Neuronal stem cell (in vitro differentiated cells): Measurements from ENCODE around the gene EIF2S1.

Experiments used
- DNase-seq: peaks from one replicate; pipeline ENCODE4 v3.0.0-alpha.2; 2013; ENCODE audit warnings: low spot score
- H2AFZ ChIP-seq: one replicate; pipeline ENCODE4 v1.6.1; 2013; ENCODE audit warnings: mild to moderate bottlenecking, low read length, inconsistent platforms
- H2AK5ac ChIP-seq: 2 replicates; pipeline ENCODE4 v1.6.1; 2013; ENCODE audit warnings: low read depth, mild to moderate bottlenecking, inconsistent platforms, low read length, moderate library complexity, mixed read lengths
- H2BK120ac ChIP-seq: 2 replicates; pipeline ENCODE4 v1.6.1; 2013; ENCODE audit warnings: low read depth, mild to moderate bottlenecking, inconsistent platforms, low read length, moderate library complexity, mixed read lengths
- H2BK12ac ChIP-seq: one replicate; pipeline ENCODE4 v1.6.1; 2013; ENCODE audit warnings: low read length, inconsistent platforms
- H2BK15ac ChIP-seq: 2 replicates; pipeline ENCODE4 v1.6.1; 2013; ENCODE audit warnings: mild to moderate bottlenecking, low read length, inconsistent platforms, mixed read lengths
- H2BK5ac ChIP-seq: one replicate; pipeline ENCODE4 v1.6.1; 2013; ENCODE audit warnings: inconsistent platforms, mild to moderate bottlenecking, low read length, moderate library complexity
- H3K14ac ChIP-seq: one replicate; pipeline ENCODE4 v1.6.1; 2013; ENCODE audit warnings: low read length, inconsistent platforms
- H3K18ac ChIP-seq: 2 replicates; pipeline ENCODE4 v1.6.1; 2013; ENCODE audit warnings: low read length, inconsistent platforms
- H3K23ac ChIP-seq: 2 replicates; pipeline ENCODE4 v1.6.1; 2013; ENCODE audit warnings: low read depth, mild to moderate bottlenecking, mixed read lengths, low read length, inconsistent platforms; ENCODE audit not compliant: poor library complexity
- H3K27ac ChIP-seq: replicated peaks from 3 replicates; pipeline ENCODE4 v1.5.1; 2013; ENCODE audit warnings: low read length, inconsistent platforms
- H3K27me3 ChIP-seq, 3 experiments: 2 replicates each; pipeline ENCODE4 v1.6.1; 2013; ENCODE audit warnings: low read length in 3 of 3, mild to moderate bottlenecking in 2 of 3, inconsistent platforms in 1 of 3, low read depth in 1 of 3, mixed read lengths in 1 of 3, moderate library complexity in 1 of 3; ENCODE audit not compliant: control insufficient read depth in 3 of 3, insufficient read depth in 3 of 3
- H3K36me3 ChIP-seq, 2 donors: replicated peaks in 1 of 2; 2 replicates each; pipeline ENCODE4 v1.6.1; 2013; ENCODE audit warnings: low read length in 2 of 2; ENCODE audit not compliant: control insufficient read depth in 2 of 2, insufficient read depth in 2 of 2
- H3K4ac ChIP-seq: 2 replicates; pipeline ENCODE4 v1.6.1; 2013; ENCODE audit warnings: inconsistent platforms, mild to moderate bottlenecking, low read length, moderate library complexity
- H3K4me1 ChIP-seq, 2 donors: 1 replicate in 1 of 2; 2 replicates in 1 of 2; pipeline ENCODE4 v1.6.1; 2013; ENCODE audit warnings: low read length in 2 of 2, low read depth in 1 of 2; ENCODE audit not compliant: control insufficient read depth in 2 of 2, insufficient read depth in 1 of 2
- H3K4me2 ChIP-seq: one replicate; pipeline ENCODE4 v1.6.1; 2013; ENCODE audit warnings: mild to moderate bottlenecking, low read length, inconsistent platforms; ENCODE audit not compliant: insufficient read depth, poor library complexity, severe bottlenecking
- H3K4me3 ChIP-seq, 2 donors: 2 replicates each; pipeline ENCODE4 v1.5.1; 2013; ENCODE audit warnings: low read length in 2 of 2, mild to moderate bottlenecking in 2 of 2, inconsistent platforms in 1 of 2, moderate library complexity in 1 of 2
- H3K79me1 ChIP-seq: one replicate; pipeline ENCODE4 v1.6.1; 2013; ENCODE audit warnings: low read depth, mild to moderate bottlenecking, inconsistent platforms, low read length, moderate library complexity
- H3K9ac ChIP-seq: one replicate; pipeline ENCODE4 v1.6.1; 2013; ENCODE audit warnings: mild to moderate bottlenecking, low read depth, low read length, inconsistent platforms; ENCODE audit not compliant: poor library complexity
- H3K9me3 ChIP-seq, 2 donors: replicated peaks in 1 of 2; 2 replicates each; pipeline versions ENCODE3 to v1.6.1; 2013; ENCODE audit warnings: low read length in 2 of 2, mild to moderate bottlenecking in 2 of 2, inconsistent platforms in 1 of 2, low read depth in 1 of 2, mixed read lengths in 1 of 2, moderate library complexity in 1 of 2; ENCODE audit not compliant: control insufficient read depth in 2 of 2, insufficient read depth in 1 of 2
- H4K8ac ChIP-seq: one replicate; pipeline ENCODE4 v1.6.1; 2013; ENCODE audit warnings: low read depth, mild to moderate bottlenecking, inconsistent platforms, low read length, moderate library complexity
- H4K91ac ChIP-seq: one replicate; pipeline ENCODE4 v1.6.1; 2013; ENCODE audit warnings: low read length, low read depth, mild to moderate bottlenecking, inconsistent platforms; ENCODE audit not compliant: poor library complexity
- WGBS, 2 donors: extraction: QIAGEN DNeasy Blood & Tissue Kit; methylation state at CpG; one replicate each; pipeline ENCODE4 v1.1.7; 2013; ENCODE audit warnings: missing lambda C conversion rate in 2 of 2, mixed read lengths in 1 of 2; ENCODE audit not compliant: insufficient read length in 2 of 2, insufficient replicate concordance in 1 of 2; ENCODE audit errors: extremely low coverage in 2 of 2; 5-methylcytosine and 5-hydroxymethylcytosine counted together

EIF2S1 gene

DNA sequence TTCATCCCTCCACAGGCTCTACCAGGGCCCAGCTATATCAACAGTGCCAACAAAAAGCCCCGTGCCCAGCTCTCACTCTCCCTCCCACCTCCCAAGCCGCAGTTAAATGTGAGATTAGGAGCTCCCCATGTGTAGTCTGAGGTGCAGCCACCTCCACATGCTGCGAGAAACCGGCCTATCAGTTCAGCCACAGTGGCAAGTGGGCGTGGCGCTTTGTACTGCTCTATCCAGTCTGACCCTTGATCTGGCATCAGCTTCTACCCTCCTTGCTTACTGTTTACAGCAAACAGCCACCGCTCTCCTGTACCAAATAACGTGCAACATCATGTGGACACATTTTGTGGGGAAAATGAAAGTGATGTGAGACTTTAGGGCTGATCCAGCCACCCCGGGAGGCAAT, 50.2 kb downstream of the EIF2S1 start:
- no peak overlapping the region for H4K91ac ChIP-seq
- H2BK5ac ChIP-seq: no peak overlapping the region
- no peaks in the 10 kb centered on the region for H3K36me3 ChIP-seq
- H3K4me2 ChIP-seq: no peak overlapping the region
- no peak overlapping the region for H2BK15ac ChIP-seq
- no peak overlapping the region for H2AK5ac ChIP-seq
- no peak overlapping the region for H3K9ac ChIP-seq
- H3K9me3 ChIP-seq: no peaks in the 10 kb centered on the region
- H3K23ac ChIP-seq: peak overlapping the region; percentile 76
- no peak for DNase-seq
- H4K8ac ChIP-seq: no peak overlapping the region
- peaks cover 0 to 14% (median 2%) of the 10 kb centered on the region in 3 experiments for H3K27me3 ChIP-seq
- no peak overlapping the region for H2BK12ac ChIP-seq
- H3K27ac ChIP-seq: no peak overlapping the region
- H2AFZ ChIP-seq: peak overlapping the region; percentile 74
- WGBS, 2 donors: no CpG with 5 or more reads among the region's 9 CpGs
- no peaks in the 10 kb centered on the region for H3K79me1 ChIP-seq
- no peak overlapping the region for H3K18ac ChIP-seq
- peaks cover 0 to 3% of the 10 kb centered on the region in 2 donors for H3K4me1 ChIP-seq
- no peak overlapping the region for H2BK120ac ChIP-seq
- no peak overlapping the region for H3K14ac ChIP-seq
- H3K4me3 ChIP-seq: no peak overlapping the region
- no peak overlapping the region for H3K4ac ChIP-seq

DNA sequence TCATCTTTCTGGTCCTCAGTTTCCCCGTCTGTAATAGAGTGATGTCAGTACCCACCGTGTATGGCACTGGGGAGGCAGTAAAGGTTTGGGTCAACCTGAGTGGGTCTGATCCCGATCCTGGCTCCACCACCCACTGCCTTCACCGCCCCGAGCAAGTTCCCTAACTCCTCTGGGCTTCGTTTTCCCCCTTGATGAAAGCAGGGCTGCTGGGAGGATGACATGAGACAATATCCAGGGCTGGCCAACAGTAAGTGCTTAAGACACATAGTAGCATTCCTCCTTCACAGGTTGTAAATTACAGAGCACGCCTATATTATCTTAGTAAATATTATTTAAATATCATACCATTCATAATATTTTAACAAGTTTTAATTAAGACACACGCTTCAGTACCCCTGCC, 51.2 kb downstream of the EIF2S1 start:
- Histone ChIP-seq H2BK5ac (no peak overlapping the region), H3K23ac (no peak overlapping the region), H3K9ac (no peak overlapping the region), H3K4me3 (no peak overlapping the region), H2BK120ac (no peak overlapping the region), H3K14ac (no peak overlapping the region), H2BK12ac (no peak overlapping the region), H3K79me1 (no peaks in the 10 kb centered on the region), H3K4ac (no peak overlapping the region), H3K36me3 (no peaks in the 10 kb centered on the region), H2AK5ac (no peak overlapping the region), H4K91ac (no peak overlapping the region), H2BK15ac (no peak overlapping the region), H2AFZ (no peak overlapping the region), H3K9me3 (no peaks in the 10 kb centered on the region), H3K4me2 (peak overlapping the region; percentile 67), H3K4me1 (peaks cover 0 to 3% of the 10 kb centered on the region in 2 donors), H3K27me3 (peaks cover 0 to 14% (median 2%) of the 10 kb centered on the region in 3 experiments), H3K18ac (no peak overlapping the region), H4K8ac (no peak overlapping the region), H3K27ac (no peak overlapping the region)
- no peak for DNase-seq
- no CpG with 5 or more reads among the region's 8 CpGs for WGBS, 2 donors

DNA sequence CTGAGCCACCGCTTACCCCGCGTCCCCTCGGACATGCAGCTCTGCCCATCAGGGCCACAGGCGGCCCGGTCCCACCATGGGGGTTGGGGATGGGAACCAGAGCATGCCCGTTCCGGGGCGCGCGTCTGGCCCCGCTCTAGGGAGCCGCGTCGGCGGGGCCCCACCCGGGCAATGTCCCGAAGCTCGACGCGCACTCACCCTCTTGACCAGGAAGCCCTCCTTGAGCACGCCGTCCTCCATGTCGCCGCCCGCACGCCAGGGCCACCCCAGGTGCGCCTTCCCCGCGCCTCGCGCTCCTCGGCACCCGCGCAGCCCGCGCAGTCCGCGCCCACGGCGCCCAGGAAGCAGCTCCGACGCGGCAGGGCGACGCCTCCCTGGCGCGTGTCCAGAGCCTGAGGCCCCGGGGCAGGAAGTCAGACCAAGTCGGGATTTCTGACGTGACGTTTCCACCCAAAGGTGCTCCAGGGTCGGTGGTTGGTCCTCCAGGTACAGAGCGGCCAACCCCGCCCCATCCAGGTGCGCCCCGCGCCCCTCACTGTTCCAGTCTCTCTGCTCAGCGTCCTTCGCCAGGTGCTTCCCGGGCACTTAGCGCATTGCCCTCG, 51.8 kb downstream of the EIF2S1 start, which contains the start of gene PLEK2:
Gene PLEK2, minus strand, starts transcription at position 346 of the 602 bp plus-strand sequence. Its CDS starts 106 bp downstream, at position 240.
- Histone ChIP-seq H2AK5ac (peak within 1 kb of the TSS; percentile 57), H3K27ac (no peak within 1 kb of the TSS), H3K23ac (peak within 1 kb of the TSS; percentile 4), H3K9ac (peak within 1 kb of the TSS; percentile 54), H3K4ac (no peak within 1 kb of the TSS), H3K4me1 (peaks cover 0 to 3% of the 10 kb centered on the region in 2 donors), H3K79me1 (no peaks in the 10 kb centered on the region), H3K4me3 (peak within 1 kb of the TSS in 1 of 2 donors; percentile 72), H2AFZ (no peak within 1 kb of the TSS), H4K91ac (no peak within 1 kb of the TSS), H2BK5ac (no peak within 1 kb of the TSS), H3K14ac (peak within 1 kb of the TSS; percentile 42), H3K36me3 (no peaks in the 10 kb centered on the region), H2BK120ac (no peak within 1 kb of the TSS), H3K9me3 (no peaks in the 10 kb centered on the region), H3K4me2 (peak within 1 kb of the TSS; percentile 67), H3K27me3 (peaks cover 0 to 14% (median 2%) of the 10 kb centered on the region in 3 experiments), H2BK15ac (no peak within 1 kb of the TSS), H4K8ac (no peak within 1 kb of the TSS), H3K18ac (peak within 1 kb of the TSS; percentile 72), H2BK12ac (no peak within 1 kb of the TSS)
- no CpG with 5 or more reads among the region's 63 CpGs for WGBS, 2 donors
- DNase-seq: no peak

DNA sequence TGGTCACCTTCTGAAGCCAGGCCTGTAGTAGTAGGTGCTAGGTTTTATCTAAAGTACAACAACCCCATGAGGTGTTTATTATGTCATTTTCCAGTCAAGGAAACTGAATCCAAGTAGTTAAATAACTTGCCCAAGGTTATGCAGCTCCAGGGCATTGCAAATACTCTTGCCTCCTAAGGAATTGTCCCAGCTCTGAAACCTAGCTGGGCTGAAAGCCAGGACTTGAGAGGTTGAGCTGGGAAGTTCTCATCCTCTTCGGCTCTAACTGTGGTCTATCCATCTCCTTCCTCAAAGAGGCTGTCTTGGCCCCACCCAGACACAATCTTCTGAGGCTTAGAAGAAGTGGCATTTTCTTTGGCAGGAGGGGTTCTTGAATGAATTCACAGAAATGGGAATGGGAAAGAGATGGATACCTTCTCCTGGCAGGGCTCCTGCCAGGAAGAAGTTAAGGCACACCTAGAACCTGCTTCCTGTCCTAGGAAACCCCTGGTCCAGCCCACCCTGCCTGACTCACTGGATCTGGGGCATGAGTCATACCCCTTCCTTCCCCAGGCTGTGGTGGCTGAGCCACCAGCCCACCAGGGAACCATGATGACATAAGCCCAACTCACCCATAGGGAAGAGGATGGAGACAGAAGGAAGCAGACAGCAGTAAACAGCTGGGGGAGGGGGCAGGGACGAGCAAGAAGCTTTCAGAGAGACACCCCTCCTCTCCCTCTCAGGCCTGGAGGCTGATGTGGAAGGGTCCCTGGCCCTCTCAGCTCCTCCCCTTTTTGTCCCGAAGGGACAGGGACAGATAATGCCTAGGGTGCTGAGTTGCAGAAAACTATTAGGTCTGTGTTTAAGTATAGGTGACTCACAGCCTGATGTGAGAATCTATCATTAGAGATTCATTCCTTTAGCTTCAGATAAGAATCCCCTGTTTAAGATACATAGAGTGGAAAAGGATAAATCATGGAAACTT, 54.0 kb downstream of the EIF2S1 start:
- H3K9ac ChIP-seq: no peak overlapping the region
- no CpG with 5 or more reads among the region's 3 CpGs for WGBS, 2 donors
- no peak overlapping the region for H3K14ac ChIP-seq
- no peak overlapping the region for H2BK120ac ChIP-seq
- H2BK15ac ChIP-seq: no peak overlapping the region
- H3K27me3 ChIP-seq: peaks cover 0 to 14% (median 2%) of the 10 kb centered on the region in 3 experiments
- no peak overlapping the region for H3K23ac ChIP-seq
- no peaks in the 10 kb centered on the region for H3K36me3 ChIP-seq
- no peak overlapping the region for H3K4me3 ChIP-seq
- H4K8ac ChIP-seq: no peak overlapping the region
- H3K79me1 ChIP-seq: no peaks in the 10 kb centered on the region
- no peak overlapping the region for H2BK12ac ChIP-seq
- H2AFZ ChIP-seq: no peak overlapping the region
- peaks cover 0 to 3% of the 10 kb centered on the region in 2 donors for H3K4me1 ChIP-seq
- H3K9me3 ChIP-seq: no peaks in the 10 kb centered on the region
- H4K91ac ChIP-seq: no peak overlapping the region
- no peak overlapping the region for H3K4me2 ChIP-seq
- DNase-seq: no peak
- H2AK5ac ChIP-seq: no peak overlapping the region
- H3K4ac ChIP-seq: no peak overlapping the region
- H3K27ac ChIP-seq: no peak overlapping the region
- H3K18ac ChIP-seq: no peak overlapping the region
- no peak overlapping the region for H2BK5ac ChIP-seq
